Activated T-cell treated with anti-CD3 and anti-CD28 coated beads for 24 hours (primary cell): ENCODE data around the gene SH2D3C.

Experiments used
- DNase-seq: peaks from one replicate; pipeline ENCODE4 v3.0.0-alpha.2; 2020; ENCODE audit warnings: low read depth

SH2D3C gene

GRCh38 chr9:127715470-127716337 lies 62.8 kb downstream of the SH2D3C start, which contains the start of the genes PTRH1 and TTC16:
TSS of gene PTRH1 (minus strand) at chr9:127715663. CDS start at chr9:127715639, 24 bp downstream.
TSS of gene TTC16 (plus strand) at chr9:127716079. CDS start at chr9:127716146, 67 bp downstream.
- peak; percentile 96 for DNase-seq

- DNase-seq = no peak
Measured at GRCh38 chr9:127714951-127715469, 63.5 kb downstream of the SH2D3C start.

GRCh38 chr9:127714020-127714750 lies 64.3 kb downstream of the SH2D3C start:
- DNase-seq = no peak

- DNase-seq = no peak
Measured at GRCh38 chr9:127712867-127713266, 65.6 kb downstream of the SH2D3C start.

GRCh38 chr9:127712371-127712770 lies 66.1 kb downstream of the SH2D3C start:
- DNase-seq = no peak

GRCh38 chr9:127711831-127712274 lies 66.6 kb downstream of the SH2D3C start:
- DNase-seq = no peak

GRCh38 chr9:127711226-127711701 lies 67.2 kb downstream of the SH2D3C start:
- no peak for DNase-seq

GRCh38 chr9:127710204-127710783 lies 68.2 kb downstream of the SH2D3C start:
- no peak for DNase-seq

GRCh38 chr9:127708952-127709587 lies 69.4 kb downstream of the SH2D3C start:
- no peak for DNase-seq

GRCh38 chr9:127707766-127708165 lies 70.7 kb downstream of the SH2D3C start:
- DNase-seq = no peak

GRCh38 chr9:127706836-127707241 lies 71.6 kb downstream of the SH2D3C start, which contains the start of gene CFAP157:
TSS of gene CFAP157 (plus strand) at chr9:127706988. CDS start at chr9:127707032, 44 bp downstream.
- DNase-seq = no peak

- DNase-seq = no peak
Measured at GRCh38 chr9:127705577-127706379, 72.7 kb downstream of the SH2D3C start.

GRCh38 chr9:127703289-127703946 lies 75.0 kb downstream of the SH2D3C start:
- DNase-seq = no peak

- DNase-seq = no peak
Measured at GRCh38 chr9:127700594-127701255, 77.7 kb downstream of the SH2D3C start.

GRCh38 chr9:127700140-127700539 lies 78.3 kb downstream of the SH2D3C start:
- no peak for DNase-seq

- peak; percentile 82 for DNase-seq
Measured at GRCh38 chr9:127698985-127699670, 79.3 kb downstream of the SH2D3C start.

- no peak for DNase-seq
Measured at GRCh38 chr9:127698386-127698785, 80.1 kb downstream of the SH2D3C start.

- no peak for DNase-seq
Measured at GRCh38 chr9:127697575-127697974, 80.9 kb downstream of the SH2D3C start.
